ENCODE measurements around the gene PRKCZ. TPM values are rescaled to one million over a fixed set of nuclear protein-coding genes. Genes with fewer than 3 reads are reported as not detected.

Gene PRKCZ
- total and polyA plus RNA-seq, 4 donors = 4.8 to 9.9 (median 8.4) TPM

- TF ChIP-seq ZBTB33 (IDR thresholded peaks at IDR 0.05) (no peak), HNF4A (conservative IDR thresholded peaks at IDR 0.05) (no peak), ATF3 (IDR thresholded peaks at IDR 0.05) (no peak), GABPA (IDR thresholded peaks at IDR 0.05 in 1 of 2, conservative IDR thresholded peaks at IDR 0.05 in 1 of 2) (no peak)
These were observed 163.6 kb downstream of the PRKCZ start (continued) for GRCh38 chr1:2213576-2214505.

GRCh38 chr1:2214541-2215241 lies 164.5 kb downstream of the PRKCZ start:
- H3K4me3 ChIP-seq (ENCODE audit: low read depth in 1 of 3, low read length in 3 of 3) = no peak overlapping the region
- H3K27me3 ChIP-seq (ENCODE audit: control insufficient read depth in 4 of 4, insufficient read depth in 4 of 4, low read length in 3 of 4) = no peaks in the 10 kb centered on the region
- peaks cover 0 to 12% (median 5%) of the 10 kb centered on the region in 4 donors for H3K4me1 ChIP-seq (ENCODE audit: control insufficient read depth in 4 of 4, insufficient read depth in 4 of 4, low read length in 3 of 4)
- no peak for DNase-seq (ENCODE audit: low spot score)
- H3K36me3 ChIP-seq (ENCODE audit: control insufficient read depth in 4 of 4, insufficient read depth in 3 of 4, low read depth in 1 of 4, low read length in 3 of 4) = peaks cover 0 to 2% (median 0%) of the 10 kb centered on the region in 4 donors
- H3K9ac ChIP-seq (ENCODE audit: low read depth in 1 of 2, low read length in 2 of 2) = no peak overlapping the region
- TF ChIP-seq HNF4A (conservative IDR thresholded peaks at IDR 0.05) (no peak), EGR1 (IDR thresholded peaks at IDR 0.05; ENCODE audit: low read depth in 2 of 2) (no peak), ATF3 (IDR thresholded peaks at IDR 0.05) (no peak), HNF4G (IDR thresholded peaks at IDR 0.05) (no peak)
- H3K27ac ChIP-seq (ENCODE audit: low read depth in 1 of 2, low read length in 2 of 2) = peak overlapping the region; percentile 79 to 81
- WGBS = 59% methylated on average over 21 of the region's 21 CpGs
- no peaks in the 10 kb centered on the region for H3K9me3 ChIP-seq (ENCODE audit: control insufficient read depth in 4 of 4, low read length in 3 of 4)

GRCh38 chr1:2215329-2215728 lies 165.1 kb downstream of the PRKCZ start:
- H3K4me1 ChIP-seq (ENCODE audit: control insufficient read depth in 4 of 4, insufficient read depth in 4 of 4, low read length in 3 of 4) = peaks cover 0 to 12% (median 5%) of the 10 kb centered on the region in 4 donors
- no peak overlapping the region for H3K4me3 ChIP-seq (ENCODE audit: low read depth in 1 of 3, low read length in 3 of 3)
- H3K27me3 ChIP-seq (ENCODE audit: control insufficient read depth in 4 of 4, insufficient read depth in 4 of 4, low read length in 3 of 4) = no peaks in the 10 kb centered on the region
- no peak for DNase-seq (ENCODE audit: low spot score)
- peaks cover 0 to 2% (median 0%) of the 10 kb centered on the region in 4 donors for H3K36me3 ChIP-seq (ENCODE audit: control insufficient read depth in 4 of 4, insufficient read depth in 3 of 4, low read depth in 1 of 4, low read length in 3 of 4)
- H3K27ac ChIP-seq (ENCODE audit: low read depth in 1 of 2, low read length in 2 of 2) = no peak overlapping the region
- H3K9me3 ChIP-seq (ENCODE audit: control insufficient read depth in 4 of 4, low read length in 3 of 4) = no peaks in the 10 kb centered on the region
- WGBS = 71% methylated on average over 14 of the region's 14 CpGs
- TF ChIP-seq REST (IDR thresholded peaks at IDR 0.05) (no peak), CTCF (IDR thresholded peaks at IDR 0.05; ENCODE audit: low read depth, low read length, missing input control) (no peak), FOXA2 (IDR thresholded peaks at IDR 0.05) (no peak), MAX (IDR thresholded peaks at IDR 0.05) (no peak), RAD21 (IDR thresholded peaks at IDR 0.05) (no peak), JUND (IDR thresholded peaks at IDR 0.05) (no peak), HNF4G (IDR thresholded peaks at IDR 0.05) (no peak), ATF3 (IDR thresholded peaks at IDR 0.05) (no peak), FOXA1 (IDR thresholded peaks at IDR 0.05) (no peak), TAF1 (conservative IDR thresholded peaks at IDR 0.05) (no peak), RXRA (IDR thresholded peaks at IDR 0.05) (no peak), YY1 (IDR thresholded peaks at IDR 0.05) (no peak), EGR1 (IDR thresholded peaks at IDR 0.05; ENCODE audit: low read depth in 2 of 2) (no peak), NR2F2 (IDR thresholded peaks at IDR 0.05) (no peak)
- no peak overlapping the region for H3K9ac ChIP-seq (ENCODE audit: low read depth in 1 of 2, low read length in 2 of 2)
